OCI-LY7 (cell line): Measurements from ENCODE around the gene COL13A1. TPM values are rescaled to one million over a fixed set of nuclear protein-coding genes. Genes with fewer than 3 reads are reported as not detected.

Experiments
- BruUV-seq: library from RNA; stranded (reverse); fragments of 400-500 nt; replicated peaks from 2 replicates; lab custom pipeline; 2021; lab: Mats Ljungman, UMichigan
- CTCF ChIA-PET: fragments of 300-600 bp; sonication (Branson Sonifier 250); formaldehyde crosslinking; loops from one replicate; lab custom pipeline; 2022; ENCODE audit warnings: antibody characterized with exemption; ENCODE audit not compliant: unreplicated experiment; lab: Charles Lee
- POLR2A ChIA-PET: fragments of 300-600 bp; sonication (Branson Sonifier 250); formaldehyde crosslinking; loops from one replicate; lab custom pipeline; 2022; ENCODE audit warnings: antibody characterized with exemption; lab: Charles Lee
- DNase-seq: peaks from one replicate; pipeline ENCODE4 v3.0.0-alpha.2; 2015; ENCODE audit warnings: low spot score
- H2AFZ ChIP-seq: fragments of 200-600 bp; sonication (generic), shearing (Covaris generic); 2 replicates; pipeline ENCODE4 v1.6.1; 2014; ENCODE audit warnings: mild to moderate bottlenecking, antibody characterized with exemption, low read length, moderate library complexity
- H3K27ac ChIP-seq: fragments of 200-600 bp; sonication (generic); 2 replicates; pipeline ENCODE4 v1.5.1; 2014; ENCODE audit warnings: mixed run types, low read depth, mild to moderate bottlenecking, moderate library complexity, low read length, inconsistent platforms; ENCODE audit not compliant: poor library complexity, severe bottlenecking
- H3K36me3 ChIP-seq: fragments of 200-600 bp; sonication (generic); 2 replicates; pipeline ENCODE4 v1.6.1; 2014; ENCODE audit warnings: mild to moderate bottlenecking, antibody characterized with exemption, low read length, moderate library complexity, mixed read lengths; ENCODE audit not compliant: insufficient read depth
- H3K4me1 ChIP-seq: fragments of 200-600 bp; sonication (generic); 2 replicates; pipeline ENCODE4 v1.5.1; 2014; ENCODE audit warnings: mild to moderate bottlenecking, low read length; ENCODE audit not compliant: insufficient read depth, poor library complexity, severe bottlenecking
- H3K4me2 ChIP-seq: fragments of 200-600 bp; sonication (generic); 2 replicates; pipeline ENCODE4 v1.6.1; 2014; ENCODE audit warnings: mild to moderate bottlenecking, low read length
- H3K4me3 ChIP-seq: fragments of 200-600 bp; sonication (generic); 2 replicates; pipeline ENCODE4 v1.5.1; 2014; ENCODE audit warnings: mild to moderate bottlenecking, low read depth, low read length; ENCODE audit not compliant: poor library complexity, severe bottlenecking
- H3K79me2 ChIP-seq: fragments of 200-600 bp; sonication (generic); 2 replicates; pipeline ENCODE4 v1.6.1; 2016; ENCODE audit warnings: low read depth, mild to moderate bottlenecking, low read length, moderate library complexity, mixed read lengths; ENCODE audit not compliant: insufficient read depth
- H3K9me2 ChIP-seq: fragments of 200-600 bp; sonication (generic); 2 replicates; pipeline ENCODE4 v1.6.1; 2016; ENCODE audit warnings: mild to moderate bottlenecking, low read length, mixed read lengths; ENCODE audit not compliant: insufficient read depth
- H3K9me3 ChIP-seq: fragments of 200-600 bp; sonication (generic); 2 replicates; pipeline ENCODE4 v1.6.1; 2014; ENCODE audit warnings: mild to moderate bottlenecking, mixed run types, low read length, mixed read lengths
- H4K20me1 ChIP-seq: fragments of 200-600 bp; sonication (generic); 2 replicates; pipeline ENCODE4 v1.6.1; 2014; ENCODE audit warnings: mild to moderate bottlenecking, antibody characterized with exemption, low read length, moderate library complexity, mixed read lengths; ENCODE audit not compliant: insufficient read depth
- EZH2phosphoT487 ChIP-seq: fragments of 200-600 bp; sonication (generic); IDR thresholded peaks from 2 replicates; pipeline ENCODE4 v1.6.1; 2018; ENCODE audit warnings: low read depth, borderline replicate concordance, mild to moderate bottlenecking, mixed run types, antibody characterized with exemption, low read length, moderate library complexity, mixed read lengths
- intact Hi-C: fragments of 100-400 bp; cut with micrococcal nuclease; formaldehyde crosslinking; loops from one replicate; pipeline ENCODE4 v1.10.0; 2022; ENCODE audit not compliant: unreplicated experiment
- total RNA-seq, 2 experiments: library from RNA; depleted of rRNA in 1 of 2; stranded (reverse); fragments of >200 nt in 1 of 2; shearing (Covaris generic) in 1 of 2; gene quantifications; 2 replicates each; pipeline ENCODE4 v1.2.3, GENCODE V29; 2014 to 2022
- TF ChIP-seq, protein P1 (sequence below): fragments of 200-600 bp; sonication (generic); conservative IDR thresholded peaks from 2 replicates; pipeline ENCODE4 v1.5.1; 2014; ENCODE audit warnings: mild to moderate bottlenecking, antibody characterized with exemption, low read length, moderate library complexity, mixed read lengths

COL13A1 gene
- total RNA-seq, 2 experiments from 2014 or later, result 0.06 TPM; not detected in 1

DNA sequence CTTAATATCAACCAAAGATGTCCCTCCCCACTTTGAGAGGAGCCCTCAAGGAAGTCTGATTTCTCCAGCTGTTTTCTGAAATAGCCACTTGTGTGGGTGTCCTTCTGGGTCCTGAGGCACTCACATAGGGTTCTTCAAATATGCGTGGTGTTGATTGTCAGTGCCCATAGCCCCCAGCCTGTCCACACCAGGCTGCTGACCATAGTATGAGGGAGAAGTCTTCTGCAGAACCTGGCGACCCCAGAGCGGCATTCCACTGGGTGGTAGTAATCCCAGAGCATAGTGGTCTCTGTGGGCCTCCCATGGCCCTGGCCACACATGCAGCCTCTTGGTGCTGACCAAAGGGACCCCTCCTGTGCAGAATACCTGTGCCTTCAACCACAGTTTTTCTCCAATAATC is 168.3 kb downstream of the COL13A1 start:
- ChIA-PET POLR2A (no interaction called here), CTCF (no interaction called here)
- Histone ChIP-seq H2AFZ (no peak overlapping the region), H3K4me2 (no peak overlapping the region), H3K9me3 (no peaks in the 10 kb centered on the region), H3K36me3 (no peaks in the 10 kb centered on the region), H3K27ac (no peak overlapping the region), H3K9me2 (no peaks in the 10 kb centered on the region), H3K4me1 (no peaks in the 10 kb centered on the region), H3K79me2 (no peaks in the 10 kb centered on the region), H4K20me1 (no peaks in the 10 kb centered on the region), H3K4me3 (no peak overlapping the region)
- intact Hi-C loops, result no loop called here
- no TSS peak for BruUV-seq
- no peak for DNase-seq
- TF ChIP-seq, protein P1, sequence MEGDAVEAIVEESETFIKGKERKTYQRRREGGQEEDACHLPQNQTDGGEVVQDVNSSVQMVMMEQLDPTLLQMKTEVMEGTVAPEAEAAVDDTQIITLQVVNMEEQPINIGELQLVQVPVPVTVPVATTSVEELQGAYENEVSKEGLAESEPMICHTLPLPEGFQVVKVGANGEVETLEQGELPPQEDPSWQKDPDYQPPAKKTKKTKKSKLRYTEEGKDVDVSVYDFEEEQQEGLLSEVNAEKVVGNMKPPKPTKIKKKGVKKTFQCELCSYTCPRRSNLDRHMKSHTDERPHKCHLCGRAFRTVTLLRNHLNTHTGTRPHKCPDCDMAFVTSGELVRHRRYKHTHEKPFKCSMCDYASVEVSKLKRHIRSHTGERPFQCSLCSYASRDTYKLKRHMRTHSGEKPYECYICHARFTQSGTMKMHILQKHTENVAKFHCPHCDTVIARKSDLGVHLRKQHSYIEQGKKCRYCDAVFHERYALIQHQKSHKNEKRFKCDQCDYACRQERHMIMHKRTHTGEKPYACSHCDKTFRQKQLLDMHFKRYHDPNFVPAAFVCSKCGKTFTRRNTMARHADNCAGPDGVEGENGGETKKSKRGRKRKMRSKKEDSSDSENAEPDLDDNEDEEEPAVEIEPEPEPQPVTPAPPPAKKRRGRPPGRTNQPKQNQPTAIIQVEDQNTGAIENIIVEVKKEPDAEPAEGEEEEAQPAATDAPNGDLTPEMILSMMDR, result no peak
- no peak for TF ChIP-seq EZH2phosphoT487

DNA sequence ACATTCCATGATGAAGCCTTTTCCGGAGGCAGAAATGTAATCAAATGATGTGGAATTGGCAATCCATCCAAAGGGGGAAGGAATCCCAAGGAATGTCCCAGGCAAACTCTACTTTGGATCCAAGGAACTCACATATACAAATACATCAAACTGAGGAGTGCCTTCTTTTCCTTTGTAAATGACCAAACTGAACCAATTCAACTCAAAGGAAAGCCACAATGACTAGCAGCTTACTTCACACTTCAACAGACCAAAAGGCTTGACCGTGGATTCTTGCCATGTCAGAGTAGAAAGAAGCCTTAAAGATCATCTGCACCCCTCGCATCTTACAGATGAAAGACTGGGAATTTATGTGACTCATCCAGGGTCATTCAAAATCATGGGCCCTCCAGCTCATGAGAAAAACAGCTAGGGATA is 171.3 kb downstream of the COL13A1 start:
- H3K4me1 ChIP-seq, result no peaks in the 10 kb centered on the region
- no TSS peak for BruUV-seq
- no peak overlapping the region for H2AFZ ChIP-seq
- H3K27ac ChIP-seq, result no peak overlapping the region
- H3K36me3 ChIP-seq, result no peaks in the 10 kb centered on the region
- no peak overlapping the region for H3K4me3 ChIP-seq
- POLR2A ChIA-PET, result no interaction called here
- TF ChIP-seq EZH2phosphoT487, result no peak
- TF ChIP-seq, protein P1, result no peak
- no peak for DNase-seq
- no peak overlapping the region for H3K4me2 ChIP-seq
- intact Hi-C loops, result no loop called here
- no peaks in the 10 kb centered on the region for H4K20me1 ChIP-seq
- no peaks in the 10 kb centered on the region for H3K9me2 ChIP-seq
- CTCF ChIA-PET, result no interaction called here
- H3K79me2 ChIP-seq, result no peaks in the 10 kb centered on the region
- H3K9me3 ChIP-seq, result no peaks in the 10 kb centered on the region

DNA sequence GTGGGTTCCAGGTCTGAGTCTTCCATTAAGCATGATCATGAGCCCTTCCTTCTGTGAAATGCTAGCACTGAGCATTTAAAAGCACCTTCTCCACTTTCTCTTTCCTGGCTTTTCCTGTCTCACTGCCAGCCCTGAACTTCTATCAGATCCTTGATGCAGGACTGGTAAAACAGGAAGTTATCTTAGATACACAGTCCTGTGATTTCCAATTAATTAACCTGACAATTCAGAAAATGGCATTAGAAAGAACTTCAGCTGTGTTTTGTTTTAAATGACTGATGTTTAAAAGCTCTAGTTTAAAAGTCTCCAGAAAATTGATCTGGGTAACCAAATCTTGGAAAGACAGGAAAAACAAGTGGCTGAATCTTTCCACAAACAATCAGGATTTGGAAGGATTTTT is 172.0 kb downstream of the COL13A1 start:
- DNase-seq, result no peak
- H3K4me2 ChIP-seq, result no peak overlapping the region
- H3K4me3 ChIP-seq, result no peak overlapping the region
- no peaks in the 10 kb centered on the region for H3K36me3 ChIP-seq
- POLR2A ChIA-PET, result no interaction called here
- no peaks in the 10 kb centered on the region for H3K4me1 ChIP-seq
- no peaks in the 10 kb centered on the region for H4K20me1 ChIP-seq
- H3K27ac ChIP-seq, result no peak overlapping the region
- CTCF ChIA-PET, result no interaction called here
- no peaks in the 10 kb centered on the region for H3K9me2 ChIP-seq
- H2AFZ ChIP-seq, result no peak overlapping the region
- intact Hi-C loops, result no loop called here
- H3K9me3 ChIP-seq, result no peaks in the 10 kb centered on the region
- no TSS peak for BruUV-seq
- TF ChIP-seq EZH2phosphoT487, result no peak
- TF ChIP-seq, protein P1, result no peak
- H3K79me2 ChIP-seq, result no peaks in the 10 kb centered on the region
